Measurements from ENCODE around the gene KRT39.

DNA sequence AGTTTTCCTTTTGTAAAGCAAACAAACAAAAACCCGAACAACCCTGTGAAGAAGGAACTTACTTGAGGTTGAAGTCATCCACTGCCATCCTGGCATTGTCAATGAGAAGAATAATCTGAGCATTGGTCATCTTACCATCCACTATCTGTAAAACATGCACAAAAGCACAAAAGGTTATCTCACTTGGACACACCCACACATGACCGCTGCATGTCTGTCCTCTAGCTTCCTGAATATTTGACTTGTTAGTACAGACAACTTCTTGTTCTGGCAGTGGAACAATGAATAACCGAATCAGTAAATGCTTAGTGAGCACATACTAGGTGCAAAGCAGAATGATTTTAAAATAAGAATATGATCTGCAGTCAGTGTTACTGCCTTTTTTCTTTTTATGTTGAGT is 35.4 kb downstream of the KRT39 start:
- TF ChIP-seq, protein P1, sequence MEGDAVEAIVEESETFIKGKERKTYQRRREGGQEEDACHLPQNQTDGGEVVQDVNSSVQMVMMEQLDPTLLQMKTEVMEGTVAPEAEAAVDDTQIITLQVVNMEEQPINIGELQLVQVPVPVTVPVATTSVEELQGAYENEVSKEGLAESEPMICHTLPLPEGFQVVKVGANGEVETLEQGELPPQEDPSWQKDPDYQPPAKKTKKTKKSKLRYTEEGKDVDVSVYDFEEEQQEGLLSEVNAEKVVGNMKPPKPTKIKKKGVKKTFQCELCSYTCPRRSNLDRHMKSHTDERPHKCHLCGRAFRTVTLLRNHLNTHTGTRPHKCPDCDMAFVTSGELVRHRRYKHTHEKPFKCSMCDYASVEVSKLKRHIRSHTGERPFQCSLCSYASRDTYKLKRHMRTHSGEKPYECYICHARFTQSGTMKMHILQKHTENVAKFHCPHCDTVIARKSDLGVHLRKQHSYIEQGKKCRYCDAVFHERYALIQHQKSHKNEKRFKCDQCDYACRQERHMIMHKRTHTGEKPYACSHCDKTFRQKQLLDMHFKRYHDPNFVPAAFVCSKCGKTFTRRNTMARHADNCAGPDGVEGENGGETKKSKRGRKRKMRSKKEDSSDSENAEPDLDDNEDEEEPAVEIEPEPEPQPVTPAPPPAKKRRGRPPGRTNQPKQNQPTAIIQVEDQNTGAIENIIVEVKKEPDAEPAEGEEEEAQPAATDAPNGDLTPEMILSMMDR (optimal IDR thresholded peaks at IDR 0.05 in 1 of 3, IDR thresholded peaks at IDR 0.05 in 1 of 3, conservative IDR thresholded peaks at IDR 0.05 in 1 of 3; ENCODE audit: extremely low read depth in 1 of 3, insufficient read depth in 2 of 3, low read length in 3 of 3), result no peak
- TF ChIP-seq EZH2 (IDR thresholded peaks at IDR 0.05; ENCODE audit: low read length), result no peak
